Measurements from ENCODE around the gene AATK.

DNA sequence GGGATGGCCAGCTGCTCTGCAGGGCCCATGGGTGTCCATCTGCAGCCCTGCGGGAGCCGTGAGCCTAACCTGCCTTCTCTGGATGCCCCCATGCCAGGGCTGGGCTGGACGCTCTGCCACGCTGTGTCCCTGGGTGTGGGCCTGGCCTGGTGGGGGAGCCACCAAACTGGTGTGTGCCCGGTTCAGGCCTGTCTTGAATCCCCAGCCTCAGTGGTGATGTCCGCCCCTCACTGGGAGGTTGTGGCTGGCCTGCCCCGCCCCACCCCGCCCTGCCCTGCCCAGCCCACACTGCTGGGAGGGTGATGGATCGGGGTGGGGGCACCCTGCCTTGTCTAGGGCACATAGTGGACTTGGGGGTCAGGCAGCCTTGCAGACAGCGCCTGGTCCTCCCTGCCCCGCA lies 50.8 kb downstream of the AATK start:
- TF ChIP-seq, protein P1, sequence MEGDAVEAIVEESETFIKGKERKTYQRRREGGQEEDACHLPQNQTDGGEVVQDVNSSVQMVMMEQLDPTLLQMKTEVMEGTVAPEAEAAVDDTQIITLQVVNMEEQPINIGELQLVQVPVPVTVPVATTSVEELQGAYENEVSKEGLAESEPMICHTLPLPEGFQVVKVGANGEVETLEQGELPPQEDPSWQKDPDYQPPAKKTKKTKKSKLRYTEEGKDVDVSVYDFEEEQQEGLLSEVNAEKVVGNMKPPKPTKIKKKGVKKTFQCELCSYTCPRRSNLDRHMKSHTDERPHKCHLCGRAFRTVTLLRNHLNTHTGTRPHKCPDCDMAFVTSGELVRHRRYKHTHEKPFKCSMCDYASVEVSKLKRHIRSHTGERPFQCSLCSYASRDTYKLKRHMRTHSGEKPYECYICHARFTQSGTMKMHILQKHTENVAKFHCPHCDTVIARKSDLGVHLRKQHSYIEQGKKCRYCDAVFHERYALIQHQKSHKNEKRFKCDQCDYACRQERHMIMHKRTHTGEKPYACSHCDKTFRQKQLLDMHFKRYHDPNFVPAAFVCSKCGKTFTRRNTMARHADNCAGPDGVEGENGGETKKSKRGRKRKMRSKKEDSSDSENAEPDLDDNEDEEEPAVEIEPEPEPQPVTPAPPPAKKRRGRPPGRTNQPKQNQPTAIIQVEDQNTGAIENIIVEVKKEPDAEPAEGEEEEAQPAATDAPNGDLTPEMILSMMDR (IDR thresholded peaks at IDR 0.05) = no peak
- TF ChIP-seq POLR2A (IDR thresholded peaks at IDR 0.05) = no peak
